Progenitor cell of endocrine pancreas (in vitro differentiated cells): Measurements from ENCODE around the gene TXNDC11. TPM values are rescaled to one million over a fixed set of nuclear protein-coding genes. Genes with fewer than 3 reads are reported as not detected.

Experiments used
- DNase-seq: peaks from one replicate; pipeline ENCODE4 v3.0.0; 2021; ENCODE audit warnings: low spot score; ENCODE audit not compliant: unreplicated experiment
- H3K27ac Mint-ChIP-seq: 2 replicates; pipeline ENCODE4 v1.8.0; 2021; ENCODE audit warnings: mild to moderate bottlenecking, moderate library complexity, mixed read lengths
- H3K27me3 Mint-ChIP-seq: 2 replicates; pipeline ENCODE4 v1.8.0; 2021; ENCODE audit warnings: mixed read lengths
- H3K36me3 Mint-ChIP-seq: 2 replicates; pipeline ENCODE4 v1.8.0; 2022; ENCODE audit warnings: mixed read lengths; ENCODE audit not compliant: insufficient read depth
- H3K4me1 Mint-ChIP-seq: 2 replicates; pipeline ENCODE4 v1.8.0; 2021; ENCODE audit warnings: low read depth, mixed read lengths
- H3K4me3 Mint-ChIP-seq: 2 replicates; pipeline ENCODE4 v1.8.0; 2021; ENCODE audit warnings: low read depth, mild to moderate bottlenecking, moderate library complexity, mixed read lengths
- H3K9me3 Mint-ChIP-seq: 2 replicates; pipeline ENCODE4 v1.8.0; 2021; ENCODE audit warnings: low read depth, mixed read lengths
- total RNA-seq: library from RNA; stranded (reverse); gene quantifications from 2 replicates; pipeline ENCODE4 v1.2.1, GENCODE V29; 2021
- TF ChIP-seq, protein P1 (sequence below): fragments of 200-600 bp; sonication (generic); IDR thresholded peaks from one replicate; pipeline ENCODE4 v1.5.0; 2021; ENCODE audit warnings: antibody characterized with exemption, mild to moderate bottlenecking; ENCODE audit not compliant: unreplicated experiment

The TXNDC11 gene
- total RNA-seq, 1 donor from 2014 or later, result 30.8 TPM

DNA sequence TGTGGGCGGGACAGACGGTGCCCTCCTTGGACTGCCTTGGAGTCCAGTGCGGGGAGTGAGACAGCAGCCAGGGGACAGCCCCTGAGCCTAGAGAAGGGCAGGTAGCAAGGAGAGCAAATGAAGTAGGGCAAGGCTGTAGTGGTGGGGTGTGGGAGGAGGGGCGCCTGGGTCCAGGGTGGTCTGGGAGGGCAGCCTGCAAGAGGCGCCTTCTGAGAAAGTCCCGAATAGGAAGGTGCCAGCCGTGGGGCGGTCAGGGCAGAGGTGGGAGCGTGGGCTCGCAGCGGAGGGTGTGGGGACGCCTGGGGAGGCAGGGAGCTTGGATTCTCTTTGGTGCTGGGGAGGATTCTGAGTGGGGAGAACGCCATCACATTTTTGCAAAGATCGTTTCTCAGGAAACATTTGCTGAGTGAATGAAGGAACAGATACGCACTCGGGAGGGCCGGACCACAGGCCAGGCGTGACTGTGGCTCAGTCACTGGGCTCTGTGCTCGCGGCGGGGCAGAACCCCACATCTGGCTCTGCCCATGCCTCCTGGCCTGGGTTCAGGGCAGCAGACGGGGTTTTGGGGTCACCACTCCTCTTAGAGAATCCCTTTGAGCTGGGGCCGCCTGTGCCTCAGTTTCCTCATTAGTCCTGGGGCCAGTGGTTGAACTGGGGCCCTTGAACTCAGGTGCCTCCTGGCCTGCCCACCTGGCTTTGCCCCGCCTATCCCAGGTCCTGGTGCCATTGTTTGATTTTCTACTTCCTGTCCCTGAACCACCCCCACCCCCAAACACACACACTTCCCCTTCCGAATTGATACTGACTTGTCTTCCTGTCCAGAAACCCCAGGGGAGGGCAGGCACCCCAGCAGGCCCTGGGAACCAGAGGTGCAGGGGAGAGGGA is 70.2 kb downstream of the TXNDC11 start:
- Mint-ChIP-seq H3K4me1 (peaks cover 27% of the 10 kb centered on the region), H3K4me3 (peak overlapping the region; percentile 19), H3K27ac (peak overlapping the region; percentile 56), H3K27me3 (no peaks in the 10 kb centered on the region), H3K36me3 (peaks cover 6% of the 10 kb centered on the region), H3K9me3 (no peaks in the 10 kb centered on the region)
- DNase-seq, result no peak
- TF ChIP-seq, protein P1, sequence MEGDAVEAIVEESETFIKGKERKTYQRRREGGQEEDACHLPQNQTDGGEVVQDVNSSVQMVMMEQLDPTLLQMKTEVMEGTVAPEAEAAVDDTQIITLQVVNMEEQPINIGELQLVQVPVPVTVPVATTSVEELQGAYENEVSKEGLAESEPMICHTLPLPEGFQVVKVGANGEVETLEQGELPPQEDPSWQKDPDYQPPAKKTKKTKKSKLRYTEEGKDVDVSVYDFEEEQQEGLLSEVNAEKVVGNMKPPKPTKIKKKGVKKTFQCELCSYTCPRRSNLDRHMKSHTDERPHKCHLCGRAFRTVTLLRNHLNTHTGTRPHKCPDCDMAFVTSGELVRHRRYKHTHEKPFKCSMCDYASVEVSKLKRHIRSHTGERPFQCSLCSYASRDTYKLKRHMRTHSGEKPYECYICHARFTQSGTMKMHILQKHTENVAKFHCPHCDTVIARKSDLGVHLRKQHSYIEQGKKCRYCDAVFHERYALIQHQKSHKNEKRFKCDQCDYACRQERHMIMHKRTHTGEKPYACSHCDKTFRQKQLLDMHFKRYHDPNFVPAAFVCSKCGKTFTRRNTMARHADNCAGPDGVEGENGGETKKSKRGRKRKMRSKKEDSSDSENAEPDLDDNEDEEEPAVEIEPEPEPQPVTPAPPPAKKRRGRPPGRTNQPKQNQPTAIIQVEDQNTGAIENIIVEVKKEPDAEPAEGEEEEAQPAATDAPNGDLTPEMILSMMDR, result no peak

DNA sequence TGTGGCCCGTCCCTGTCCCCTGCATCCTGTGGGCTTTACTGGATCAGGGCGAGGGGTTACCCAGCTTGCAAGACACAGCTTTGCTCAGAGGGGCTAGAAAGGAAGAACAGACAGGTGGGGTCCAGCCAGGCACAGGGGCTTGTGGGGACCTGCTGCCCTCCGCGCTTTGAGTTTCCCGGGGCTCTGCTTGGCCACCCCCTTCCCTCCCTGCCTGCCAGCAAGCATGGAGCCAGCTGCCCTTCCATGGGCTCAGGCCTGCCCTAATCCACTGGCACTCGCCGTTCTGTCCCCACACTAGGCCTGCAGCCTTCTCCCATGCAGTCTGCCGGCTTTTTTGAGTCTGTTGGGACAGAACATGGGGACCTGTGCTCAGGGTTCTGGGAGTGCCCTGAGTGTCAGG is 71.0 kb downstream of the TXNDC11 start:
- no peak for DNase-seq
- Mint-ChIP-seq H3K27ac (peak overlapping the region; percentile 56), H3K27me3 (peaks cover 3% of the 10 kb centered on the region), H3K9me3 (no peaks in the 10 kb centered on the region), H3K4me3 (no peak overlapping the region), H3K36me3 (peaks cover 4% of the 10 kb centered on the region), H3K4me1 (peaks cover 27% of the 10 kb centered on the region)
- TF ChIP-seq, protein P1, result no peak

DNA sequence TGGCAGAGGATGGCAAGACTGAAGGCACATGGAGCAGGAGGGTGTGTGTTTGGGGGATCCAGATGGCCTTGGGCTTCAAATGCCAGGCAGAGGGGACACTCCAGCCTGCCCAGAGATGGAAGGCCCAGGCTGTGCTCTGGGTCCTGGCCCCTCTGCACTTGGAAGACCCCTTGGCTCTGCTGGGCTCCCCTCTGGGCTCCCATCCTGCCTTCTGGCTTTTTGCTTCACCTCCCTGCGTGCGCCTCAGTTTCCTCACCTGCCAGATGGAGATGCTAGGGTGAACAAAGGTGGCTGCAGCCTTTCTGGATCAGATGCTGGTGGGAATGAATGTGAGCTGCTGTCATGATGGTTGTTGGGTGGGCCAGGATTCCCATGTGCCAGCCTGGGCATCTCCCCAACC is 71.4 kb downstream of the TXNDC11 start:
- no peak overlapping the region for H3K27ac Mint-ChIP-seq
- H3K9me3 Mint-ChIP-seq, result no peaks in the 10 kb centered on the region
- TF ChIP-seq, protein P1, result no peak
- no peak for DNase-seq
- H3K36me3 Mint-ChIP-seq, result peaks cover 1% of the 10 kb centered on the region
- H3K4me3 Mint-ChIP-seq, result peak overlapping the region; percentile 80
- H3K4me1 Mint-ChIP-seq, result peaks cover 27% of the 10 kb centered on the region
- H3K27me3 Mint-ChIP-seq, result peaks cover 5% of the 10 kb centered on the region

DNA sequence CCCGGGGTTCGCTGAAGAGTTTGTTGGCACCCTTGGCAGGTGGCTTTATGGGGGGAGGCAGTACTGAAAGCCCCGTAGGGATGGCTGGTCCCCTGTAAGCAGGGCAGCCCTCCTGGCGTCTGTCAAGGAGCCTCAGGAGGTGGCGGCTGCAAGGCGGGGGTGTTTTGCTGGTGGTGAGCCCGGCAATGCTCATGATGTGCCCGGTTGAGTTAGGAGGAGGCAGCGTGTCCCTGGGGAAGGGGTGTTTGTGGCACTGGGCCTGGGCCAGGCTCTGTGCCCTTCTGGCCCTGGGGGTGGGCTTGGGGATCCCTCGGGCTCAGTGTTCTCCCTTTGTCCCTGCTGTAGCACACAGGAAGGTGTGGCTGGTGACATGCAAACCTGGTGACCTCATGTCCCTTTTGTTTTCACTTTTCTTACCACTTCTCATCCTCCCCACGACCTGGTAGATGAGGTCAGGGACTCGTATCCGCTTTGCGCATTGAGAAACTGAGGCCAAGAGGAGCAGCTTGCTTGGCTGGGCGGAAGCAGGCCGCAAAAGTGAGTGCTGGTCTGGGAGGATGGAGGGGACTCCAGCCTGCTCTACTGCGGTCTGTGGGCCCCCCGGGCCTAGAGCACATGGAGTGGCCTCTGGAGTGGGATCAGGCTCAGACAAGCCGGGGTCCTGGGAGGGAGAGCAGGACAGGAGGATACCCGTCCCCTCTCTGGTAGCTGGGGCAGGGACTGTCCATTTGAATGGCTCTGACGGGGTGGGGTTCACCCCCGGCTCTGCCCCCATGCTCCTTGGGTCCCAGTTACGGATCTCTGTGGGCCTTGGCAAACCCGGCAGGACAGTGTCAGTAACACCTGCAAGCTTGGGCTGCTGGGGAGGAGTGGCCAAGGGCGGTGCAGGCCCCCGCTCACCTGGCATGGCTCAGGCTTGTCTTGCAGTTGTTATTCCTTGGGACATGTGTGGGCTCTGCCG is 72.2 kb downstream of the TXNDC11 start:
- DNase-seq, result no peak
- peaks cover 27% of the 10 kb centered on the region for H3K4me1 Mint-ChIP-seq

More for the DNA sequence above, 72.2 kb downstream of the TXNDC11 start:
- TF ChIP-seq, protein P1, result no peak
- Mint-ChIP-seq H3K27ac (peak overlapping the region; percentile 91), H3K27me3 (peaks cover 12% of the 10 kb centered on the region), H3K4me3 (peak overlapping the region; percentile 80), H3K9me3 (no peaks in the 10 kb centered on the region), H3K36me3 (peaks cover 1% of the 10 kb centered on the region)
